Jurkat, Clone E6-1 (cell line): Measurements from ENCODE around the gene GC. TPM values are rescaled to one million over a fixed set of nuclear protein-coding genes. Genes with fewer than 3 reads are reported as not detected.
"Not testable (repeated sequence)": the region's sequence is repeated elsewhere in the genome, so short reads cannot be mapped to it uniquely, and the experiment has no call there.

Experiments
- DNase-seq: peaks from one replicate; pipeline ENCODE4 v3.0.0-alpha.2; 2011; ENCODE audit warnings: low read depth, low spot score
- H3K4me3 ChIP-seq: 2 replicates; pipeline ENCODE4 v1.5.1; 2011; ENCODE audit warnings: mild to moderate bottlenecking, low read length, control low read depth, moderate library complexity
- polyA plus RNA-seq: library from polyadenylated mRNA; unstranded; fragments of >200 nt; gene quantifications from one replicate; pipeline ENCODE4 v1.2.1, GENCODE V29; 2012; ENCODE audit warnings: missing spikeins; ENCODE audit not compliant: insufficient read length, insufficient read depth

GC gene
- not detected for polyA plus RNA-seq

GRCh38 chr4:71783972-71784371 lies at the start of gene GC:
GC (minus strand) TSS chr4:71784079; CDS start chr4:71784018, 61 bp downstream.
- no peak for DNase-seq
- H3K4me3 ChIP-seq = no peak within 1 kb of the TSS

GRCh38 chr4:71833232-71833900 lies 49.5 kb upstream of the GC start:
- no peak for DNase-seq
- no peak overlapping the region for H3K4me3 ChIP-seq

GRCh38 chr4:71832049-71832448 lies 48.2 kb upstream of the GC start:
- no peak for DNase-seq
- H3K4me3 ChIP-seq = no peak overlapping the region

GRCh38 chr4:71830497-71831190 lies 46.8 kb upstream of the GC start:
- no peak for DNase-seq
- no peak overlapping the region for H3K4me3 ChIP-seq

- H3K4me3 ChIP-seq = no peak overlapping the region
- DNase-seq = no peak
Observed at GRCh38 chr4:71828470-71828869, 44.6 kb upstream of the GC start.

GRCh38 chr4:71827826-71828225 lies 43.9 kb upstream of the GC start:
- H3K4me3 ChIP-seq = no peak overlapping the region
- no peak for DNase-seq

- no peak overlapping the region for H3K4me3 ChIP-seq
- DNase-seq = no peak
Observed at GRCh38 chr4:71816676-71817303, 32.9 kb upstream of the GC start.

- no peak for DNase-seq
- H3K4me3 ChIP-seq = no peak overlapping the region
Observed at GRCh38 chr4:71814433-71814832, 30.6 kb upstream of the GC start.

GRCh38 chr4:71809805-71810204 lies 25.9 kb upstream of the GC start:
- DNase-seq = not testable (repeated sequence)

GRCh38 chr4:71807469-71807868 lies 23.6 kb upstream of the GC start:
- H3K4me3 ChIP-seq = no peak overlapping the region
- no peak for DNase-seq

More at GRCh38 chr4:71809805-71810204, 25.9 kb upstream of the GC start:
- H3K4me3 ChIP-seq = not testable (repeated sequence)

- DNase-seq, H3K4me3 ChIP-seq: not testable (repeated sequence)
Observed at GRCh38 chr4:71805230-71805629, 21.4 kb upstream of the GC start.

- not testable (repeated sequence) for H3K4me3 ChIP-seq, DNase-seq
Observed at GRCh38 chr4:71804017-71804697, 20.3 kb upstream of the GC start.

- H3K4me3 ChIP-seq = no peak overlapping the region
- DNase-seq = no peak
Observed at GRCh38 chr4:71785959-71786358, 2.1 kb upstream of the GC start.

- no peak overlapping the region for H3K4me3 ChIP-seq
- DNase-seq = no peak
Observed at GRCh38 chr4:71784569-71785197, 804 bp upstream of the GC start.

- no peak overlapping the region for H3K4me3 ChIP-seq
- DNase-seq = no peak
Observed at GRCh38 chr4:71777891-71778290, 6.0 kb downstream of the GC start.

GRCh38 chr4:71775449-71775848 lies 8.4 kb downstream of the GC start:
- no peak overlapping the region for H3K4me3 ChIP-seq
- no peak for DNase-seq

GRCh38 chr4:71774136-71774535 lies 9.7 kb downstream of the GC start:
- no peak overlapping the region for H3K4me3 ChIP-seq
- DNase-seq = no peak

- H3K4me3 ChIP-seq = no peak overlapping the region
- DNase-seq = no peak
Observed at GRCh38 chr4:71773004-71773403, 10.9 kb downstream of the GC start.

- no peak overlapping the region for H3K4me3 ChIP-seq
- no peak for DNase-seq
Observed at GRCh38 chr4:71772592-71772991, 11.3 kb downstream of the GC start.
